ENCODE results near the gene GPN3.
"Not testable (repeated sequence)": the region's sequence is repeated elsewhere in the genome, so short reads cannot be mapped to it uniquely, and the experiment has no call there.

GPN3 gene
- long read RNA-seq, donor 1, transcript GPN3-201 (8 exons, 1,468 nt), result major isoform, 15 of 17 reads
- long read RNA-seq, donor 1, partial matches to known transcripts, result 0 of 17 reads
- long read RNA-seq, donor 1, other reads (novel, unspliced or antisense), result 0 of 17 reads
- long read RNA-seq, donor 2, transcript GPN3-201 (8 exons, 1,468 nt), result major isoform, 11 of 12 reads
- long read RNA-seq, donor 2, partial matches to known transcripts, result 0 of 12 reads
- long read RNA-seq, donor 2, other reads (novel, unspliced or antisense), result 0 of 12 reads
- long read RNA-seq, donor 3, transcript GPN3-201 (8 exons, 1,468 nt), result major isoform, 5 of 5 reads
- long read RNA-seq, donor 3, partial matches to known transcripts, result 0 of 5 reads
- long read RNA-seq, donor 3, other reads (novel, unspliced or antisense), result 0 of 5 reads
- long read RNA-seq, donor 4, transcript GPN3-201 (8 exons, 1,468 nt), result major isoform, 9 of 69 reads
- long read RNA-seq, donor 4, partial matches to known transcripts, result 60 of 69 reads
- long read RNA-seq, donor 4, other reads (novel, unspliced or antisense), result 0 of 69 reads
- long read RNA-seq, donor 5, transcript GPN3-201 (8 exons, 1,468 nt), result major isoform, 6 of 6 reads
- long read RNA-seq, donor 5, partial matches to known transcripts, result 0 of 6 reads
- long read RNA-seq, donor 5, other reads (novel, unspliced or antisense), result 0 of 6 reads
- long read RNA-seq, donor 6, transcript GPN3-201 (8 exons, 1,468 nt), result major isoform, 9 of 9 reads
- long read RNA-seq, donor 6, partial matches to known transcripts, result 0 of 9 reads
- long read RNA-seq, donor 6, other reads (novel, unspliced or antisense), result 0 of 9 reads
- long read RNA-seq, donor 7, transcript GPN3-201 (8 exons, 1,468 nt), result major isoform, 20 of 20 reads
- long read RNA-seq, donor 7, partial matches to known transcripts, result 0 of 20 reads
- long read RNA-seq, donor 7, other reads (novel, unspliced or antisense), result 0 of 20 reads
- long read RNA-seq, donor 8, transcript GPN3-201 (8 exons, 1,468 nt), result major isoform, 17 of 17 reads
- long read RNA-seq, donor 8, partial matches to known transcripts, result 0 of 17 reads
- long read RNA-seq, donor 8, other reads (novel, unspliced or antisense), result 0 of 17 reads

GRCh38 chr12:110468214-110469048 is at the start of gene GPN3, which contains the start of gene FAM216A:
GPN3 (minus strand) TSS chr12:110468257; CDS start chr12:110468203, 54 bp downstream.
FAM216A (plus strand) TSS chr12:110468845; CDS start chr12:110468876, 31 bp downstream.
- peak; percentile 97 for DNase-seq

DNA sequence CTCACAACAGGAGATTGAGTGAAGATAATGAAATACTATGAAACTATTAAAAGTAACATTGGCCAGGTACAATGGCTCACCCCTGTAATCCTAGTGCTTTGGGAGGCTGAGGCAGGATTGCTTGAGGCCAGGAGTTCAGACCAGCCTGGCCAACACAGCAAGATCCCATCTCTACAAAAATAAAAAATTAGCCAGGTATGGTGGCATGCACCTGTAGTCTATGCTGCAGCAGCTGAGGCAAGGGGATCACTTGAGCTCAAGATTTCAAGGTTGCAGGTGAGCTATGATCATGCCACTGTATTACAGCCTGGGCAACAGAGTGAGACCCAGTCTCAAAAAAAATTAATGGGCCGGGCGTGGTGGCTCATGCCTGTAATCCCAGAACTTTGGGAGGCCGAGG is 48.9 kb upstream of the GPN3 start:
- DNase-seq, result no peak

GRCh38 chr12:110514363-110514762 is 46.3 kb upstream of the GPN3 start:
- DNase-seq, result no peak

DNA sequence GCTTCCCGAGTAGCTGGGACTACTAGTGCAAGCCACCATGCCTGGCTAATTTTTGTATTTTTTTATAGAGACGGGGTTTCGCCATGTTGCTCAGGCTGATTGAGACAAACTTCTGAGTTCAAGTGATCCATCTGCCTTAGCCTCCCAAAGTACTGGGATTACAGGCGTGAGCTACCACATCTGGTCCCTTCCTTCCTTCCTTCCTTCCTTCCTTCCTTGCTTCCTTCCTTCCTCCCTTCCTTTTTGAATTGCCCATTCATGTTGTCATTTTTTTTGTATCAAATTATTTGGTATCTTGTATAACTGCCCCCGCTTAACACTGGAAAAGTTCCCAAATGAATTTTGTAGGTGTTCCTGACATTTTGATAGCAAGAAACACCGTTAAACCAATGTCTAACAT is 45.8 kb upstream of the GPN3 start:
- DNase-seq, result no peak

- no peak for DNase-seq
Measured at GRCh38 chr12:110508071-110508586, 40.1 kb upstream of the GPN3 start.

- DNase-seq, result no peak
Measured at GRCh38 chr12:110505332-110505731, 37.3 kb upstream of the GPN3 start.

DNA sequence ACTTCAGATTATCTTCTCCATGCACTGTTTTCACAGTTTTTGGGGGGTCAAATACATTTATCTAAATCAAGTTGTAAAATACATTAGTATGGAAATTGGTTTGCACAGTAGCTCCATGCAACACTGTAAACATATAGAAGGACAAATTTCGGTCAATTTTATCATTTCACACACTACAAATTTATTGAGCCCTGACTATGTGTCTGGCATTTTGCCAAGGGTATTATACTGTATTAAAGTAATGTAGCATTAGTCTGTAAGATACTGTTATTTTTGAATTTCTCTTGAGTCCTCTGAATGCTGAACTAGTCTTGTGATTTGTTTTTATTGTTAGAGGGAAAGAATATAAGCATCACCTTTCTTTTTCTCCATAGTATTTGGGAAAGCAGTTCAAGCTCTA is 35.4 kb upstream of the GPN3 start:
- DNase-seq, result no peak

GRCh38 chr12:110501752-110502738 is 34.0 kb upstream of the GPN3 start, which contains the start of the genes RAD9B and VPS29:
RAD9B (plus strand) TSS chr12:110502331; CDS start chr12:110502338, 7 bp downstream.
VPS29 (minus strand) TSS chr12:110502111; CDS start chr12:110502051, 60 bp downstream.
- DNase-seq, result peak; percentile 91

GRCh38 chr12:110501399-110501751 is 33.3 kb upstream of the GPN3 start:
- DNase-seq, result no peak

GRCh38 chr12:110498984-110499706 is 31.1 kb upstream of the GPN3 start:
- no peak for DNase-seq

DNA sequence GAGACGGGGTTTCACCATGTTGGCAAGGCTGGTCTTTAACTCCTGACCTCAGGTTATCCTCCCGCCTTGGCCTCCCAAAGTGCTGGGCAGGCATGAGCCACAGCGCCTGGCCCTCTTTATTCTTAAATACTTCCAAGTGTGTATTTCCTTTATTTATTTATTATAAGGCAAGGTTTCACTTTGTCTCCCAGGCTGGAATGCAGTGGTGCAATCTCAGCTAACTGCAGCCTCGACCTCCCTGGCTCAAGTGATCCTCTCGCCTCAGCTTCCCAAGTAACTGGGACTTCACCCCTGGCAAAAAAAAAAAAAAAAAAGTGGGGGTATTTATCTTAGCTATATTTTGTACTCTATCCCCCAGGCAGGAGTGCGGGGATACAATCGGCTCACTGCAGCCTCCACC is 7.4 kb upstream of the GPN3 start:
- DNase-seq, result no peak

- DNase-seq, result no peak
Measured at GRCh38 chr12:110467847-110468213, 227 bp downstream of the GPN3 start.

GRCh38 chr12:110466791-110467190 is 1.3 kb downstream of the GPN3 start:
- DNase-seq, result no peak

DNA sequence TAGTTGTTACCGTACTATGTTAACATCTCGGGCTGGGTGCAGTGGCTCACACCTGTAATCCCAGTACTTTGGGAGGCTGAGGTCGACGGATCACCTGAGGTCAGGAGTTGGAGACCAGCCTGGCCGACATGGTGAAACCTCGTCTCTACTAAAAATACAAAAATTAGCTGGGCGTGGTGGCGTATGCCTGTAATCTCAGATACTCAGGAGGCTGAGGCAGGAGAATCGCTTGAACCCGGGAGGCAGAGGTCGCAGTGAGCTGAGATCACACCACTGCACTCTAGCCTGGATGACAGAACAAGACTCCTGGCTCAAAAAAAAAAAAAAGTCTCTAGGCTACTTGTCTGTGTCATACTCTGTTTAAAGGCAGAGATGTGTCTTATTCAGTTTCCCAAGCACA is 2.3 kb downstream of the GPN3 start:
- not testable (repeated sequence) for DNase-seq

GRCh38 chr12:110465024-110465423 is 3.0 kb downstream of the GPN3 start:
- DNase-seq, result no peak

DNA sequence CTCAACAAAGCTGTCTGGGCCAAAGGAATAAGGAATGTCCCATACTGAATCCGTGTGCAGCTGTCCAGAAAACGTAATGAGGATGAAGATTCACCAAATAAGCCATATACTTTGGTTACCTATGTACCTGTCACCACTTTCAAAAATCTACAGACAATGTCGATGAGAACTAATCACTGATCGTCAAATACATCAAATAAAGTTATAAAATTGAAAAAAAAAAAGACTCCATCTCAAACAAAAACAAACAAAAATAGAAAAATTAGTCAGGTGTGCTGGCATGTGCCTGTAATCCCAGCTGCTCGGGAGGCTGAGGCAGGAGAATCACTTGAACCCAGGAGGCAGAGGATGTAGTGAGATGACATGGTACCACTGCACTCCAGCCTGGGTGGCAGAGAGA is 6.9 kb downstream of the GPN3 start:
- DNase-seq, result not testable (repeated sequence)

- DNase-seq, result no peak
Measured at GRCh38 chr12:110458756-110459155, 9.3 kb downstream of the GPN3 start.

- no peak for DNase-seq
Measured at GRCh38 chr12:110453569-110454296, 14.3 kb downstream of the GPN3 start.

- DNase-seq, result no peak
Measured at GRCh38 chr12:110451263-110451662, 16.8 kb downstream of the GPN3 start.
